OCI-LY7 (cell line): Measurements from ENCODE around the gene LARGE1. TPM values are rescaled to one million over a fixed set of nuclear protein-coding genes. Genes with fewer than 3 reads are reported as not detected.

Experiments
- BruUV-seq: library from RNA; stranded (reverse); fragments of 400-500 nt; replicated peaks from 2 replicates; lab custom pipeline; 2021; lab: Mats Ljungman, UMichigan
- CTCF ChIA-PET: fragments of 300-600 bp; sonication (Branson Sonifier 250); formaldehyde crosslinking; loops from one replicate; lab custom pipeline; 2022; ENCODE audit warnings: antibody characterized with exemption; ENCODE audit not compliant: unreplicated experiment; lab: Charles Lee
- POLR2A ChIA-PET: fragments of 300-600 bp; sonication (Branson Sonifier 250); formaldehyde crosslinking; loops from one replicate; lab custom pipeline; 2022; ENCODE audit warnings: antibody characterized with exemption; lab: Charles Lee
- DNase-seq: peaks from one replicate; pipeline ENCODE4 v3.0.0-alpha.2; 2015; ENCODE audit warnings: low spot score
- H2AFZ ChIP-seq: fragments of 200-600 bp; sonication (generic), shearing (Covaris generic); 2 replicates; pipeline ENCODE4 v1.6.1; 2014; ENCODE audit warnings: mild to moderate bottlenecking, antibody characterized with exemption, low read length, moderate library complexity
- H3K27ac ChIP-seq: fragments of 200-600 bp; sonication (generic); 2 replicates; pipeline ENCODE4 v1.5.1; 2014; ENCODE audit warnings: mixed run types, low read depth, mild to moderate bottlenecking, moderate library complexity, low read length, inconsistent platforms; ENCODE audit not compliant: poor library complexity, severe bottlenecking
- H3K36me3 ChIP-seq: fragments of 200-600 bp; sonication (generic); 2 replicates; pipeline ENCODE4 v1.6.1; 2014; ENCODE audit warnings: mild to moderate bottlenecking, antibody characterized with exemption, low read length, moderate library complexity, mixed read lengths; ENCODE audit not compliant: insufficient read depth
- H3K4me1 ChIP-seq: fragments of 200-600 bp; sonication (generic); 2 replicates; pipeline ENCODE4 v1.5.1; 2014; ENCODE audit warnings: mild to moderate bottlenecking, low read length; ENCODE audit not compliant: insufficient read depth, poor library complexity, severe bottlenecking
- H3K4me2 ChIP-seq: fragments of 200-600 bp; sonication (generic); 2 replicates; pipeline ENCODE4 v1.6.1; 2014; ENCODE audit warnings: mild to moderate bottlenecking, low read length
- H3K4me3 ChIP-seq: fragments of 200-600 bp; sonication (generic); 2 replicates; pipeline ENCODE4 v1.5.1; 2014; ENCODE audit warnings: mild to moderate bottlenecking, low read depth, low read length; ENCODE audit not compliant: poor library complexity, severe bottlenecking
- H3K79me2 ChIP-seq: fragments of 200-600 bp; sonication (generic); 2 replicates; pipeline ENCODE4 v1.6.1; 2016; ENCODE audit warnings: low read depth, mild to moderate bottlenecking, low read length, moderate library complexity, mixed read lengths; ENCODE audit not compliant: insufficient read depth
- H3K9me2 ChIP-seq: fragments of 200-600 bp; sonication (generic); 2 replicates; pipeline ENCODE4 v1.6.1; 2016; ENCODE audit warnings: mild to moderate bottlenecking, low read length, mixed read lengths; ENCODE audit not compliant: insufficient read depth
- H3K9me3 ChIP-seq: fragments of 200-600 bp; sonication (generic); 2 replicates; pipeline ENCODE4 v1.6.1; 2014; ENCODE audit warnings: mild to moderate bottlenecking, mixed run types, low read length, mixed read lengths
- H4K20me1 ChIP-seq: fragments of 200-600 bp; sonication (generic); 2 replicates; pipeline ENCODE4 v1.6.1; 2014; ENCODE audit warnings: mild to moderate bottlenecking, antibody characterized with exemption, low read length, moderate library complexity, mixed read lengths; ENCODE audit not compliant: insufficient read depth
- CTCF ChIP-seq: fragments of 200-600 bp; sonication (generic); conservative IDR thresholded peaks from 2 replicates; pipeline ENCODE4 v1.5.1; 2014; ENCODE audit warnings: mild to moderate bottlenecking, antibody characterized with exemption, low read length, moderate library complexity, mixed read lengths
- EZH2phosphoT487 ChIP-seq: fragments of 200-600 bp; sonication (generic); IDR thresholded peaks from 2 replicates; pipeline ENCODE4 v1.6.1; 2018; ENCODE audit warnings: low read depth, borderline replicate concordance, mild to moderate bottlenecking, mixed run types, antibody characterized with exemption, low read length, moderate library complexity, mixed read lengths
- intact Hi-C: fragments of 100-400 bp; cut with micrococcal nuclease; formaldehyde crosslinking; loops from one replicate; pipeline ENCODE4 v1.10.0; 2022; ENCODE audit not compliant: unreplicated experiment
- total RNA-seq, 2 experiments: library from RNA; depleted of rRNA in 1 of 2; stranded (reverse); fragments of >200 nt in 1 of 2; shearing (Covaris generic) in 1 of 2; gene quantifications; 2 replicates each; pipeline ENCODE4 v1.2.3, GENCODE V29; 2014 to 2022

The LARGE1 gene
- total RNA-seq, 2 experiments from 2014 or later = 31.5 to 31.9 TPM

GRCh38 chr22:33715237-33715985 is 204.9 kb downstream of the LARGE1 start:
- intact Hi-C loops = no loop called here
- CTCF ChIA-PET = no interaction called here

GRCh38 chr22:33710326-33710725 is 209.9 kb downstream of the LARGE1 start:
- intact Hi-C loops = no loop called here
- no peaks in the 10 kb centered on the region for H3K9me3 ChIP-seq
- no peak overlapping the region for H3K4me3 ChIP-seq
- H3K4me2 ChIP-seq = no peak overlapping the region
- no peaks in the 10 kb centered on the region for H4K20me1 ChIP-seq
- no peak for TF ChIP-seq EZH2phosphoT487
- TF ChIP-seq CTCF = no peak
- H2AFZ ChIP-seq = no peak overlapping the region
- ChIA-PET POLR2A (interaction anchor here (0.6 to 0.7 kb wide), 3 partner anchors 38 to 1212 kb away, joined by 3 to 6 read pairs (median 4); no protein-coding TSS in a partner anchor), CTCF (no interaction called here)
- no TSS peak for BruUV-seq
- no peak for DNase-seq
- H3K79me2 ChIP-seq = no peaks in the 10 kb centered on the region
- no peaks in the 10 kb centered on the region for H3K9me2 ChIP-seq
- no peaks in the 10 kb centered on the region for H3K36me3 ChIP-seq
- H3K27ac ChIP-seq = no peak overlapping the region
- H3K4me1 ChIP-seq = peaks cover 5% of the 10 kb centered on the region

More at GRCh38 chr22:33715237-33715985, 204.9 kb downstream of the LARGE1 start:
- TF ChIP-seq CTCF = no peak
- TF ChIP-seq EZH2phosphoT487 = no peak
- H4K20me1 ChIP-seq = no peaks in the 10 kb centered on the region
- H3K79me2 ChIP-seq = no peaks in the 10 kb centered on the region
- no peak overlapping the region for H3K4me3 ChIP-seq
- H2AFZ ChIP-seq = no peak overlapping the region
- no peak overlapping the region for H3K4me2 ChIP-seq
- POLR2A ChIA-PET = no interaction called here
- DNase-seq = no peak
- BruUV-seq = no TSS peak
- no peaks in the 10 kb centered on the region for H3K4me1 ChIP-seq
- H3K27ac ChIP-seq = no peak overlapping the region
- no peaks in the 10 kb centered on the region for H3K36me3 ChIP-seq
- H3K9me3 ChIP-seq = no peaks in the 10 kb centered on the region
- H3K9me2 ChIP-seq = no peaks in the 10 kb centered on the region

GRCh38 chr22:33707581-33707980 is 212.7 kb downstream of the LARGE1 start:
- no peak overlapping the region for H3K4me2 ChIP-seq
- no peak overlapping the region for H2AFZ ChIP-seq
- BruUV-seq = no TSS peak
- H3K79me2 ChIP-seq = no peaks in the 10 kb centered on the region
- POLR2A ChIA-PET = interaction anchor here (0.6 kb wide), 1 partner anchor 59 kb away, joined by 4 read pairs; no protein-coding TSS in a partner anchor
- CTCF ChIA-PET = no interaction called here
- H3K4me1 ChIP-seq = peaks cover 5% of the 10 kb centered on the region
- TF ChIP-seq CTCF = no peak
- intact Hi-C loops = no loop called here
- H3K4me3 ChIP-seq = no peak overlapping the region
- no peaks in the 10 kb centered on the region for H3K9me2 ChIP-seq
- no peaks in the 10 kb centered on the region for H3K36me3 ChIP-seq
- no peaks in the 10 kb centered on the region for H3K9me3 ChIP-seq
- H4K20me1 ChIP-seq = no peaks in the 10 kb centered on the region
- H3K27ac ChIP-seq = no peak overlapping the region
- no peak for DNase-seq
